D721Med (cell line): ENCODE results near the gene HDAC10.

Experiments
- DNase-seq: peaks from one replicate; pipeline ENCODE4 v3.0.0; 2011; ENCODE audit warnings: low spot score; ENCODE audit not compliant: insufficient read length
- FAIRE-seq: peaks from 2 replicates; lab custom pipeline; 2011; peaks lifted over from hg19 to GRCh38; lab: Jason Lieb, UNC
- TF ChIP-seq, protein P1 (sequence below): IDR thresholded peaks from 2 replicates; pipeline ENCODE4 v1.5.1; 2012; ENCODE audit warnings: mild to moderate bottlenecking, control low read depth; ENCODE audit not compliant: insufficient read depth; ENCODE audit errors: missing control alignments

Gene HDAC10

DNA sequence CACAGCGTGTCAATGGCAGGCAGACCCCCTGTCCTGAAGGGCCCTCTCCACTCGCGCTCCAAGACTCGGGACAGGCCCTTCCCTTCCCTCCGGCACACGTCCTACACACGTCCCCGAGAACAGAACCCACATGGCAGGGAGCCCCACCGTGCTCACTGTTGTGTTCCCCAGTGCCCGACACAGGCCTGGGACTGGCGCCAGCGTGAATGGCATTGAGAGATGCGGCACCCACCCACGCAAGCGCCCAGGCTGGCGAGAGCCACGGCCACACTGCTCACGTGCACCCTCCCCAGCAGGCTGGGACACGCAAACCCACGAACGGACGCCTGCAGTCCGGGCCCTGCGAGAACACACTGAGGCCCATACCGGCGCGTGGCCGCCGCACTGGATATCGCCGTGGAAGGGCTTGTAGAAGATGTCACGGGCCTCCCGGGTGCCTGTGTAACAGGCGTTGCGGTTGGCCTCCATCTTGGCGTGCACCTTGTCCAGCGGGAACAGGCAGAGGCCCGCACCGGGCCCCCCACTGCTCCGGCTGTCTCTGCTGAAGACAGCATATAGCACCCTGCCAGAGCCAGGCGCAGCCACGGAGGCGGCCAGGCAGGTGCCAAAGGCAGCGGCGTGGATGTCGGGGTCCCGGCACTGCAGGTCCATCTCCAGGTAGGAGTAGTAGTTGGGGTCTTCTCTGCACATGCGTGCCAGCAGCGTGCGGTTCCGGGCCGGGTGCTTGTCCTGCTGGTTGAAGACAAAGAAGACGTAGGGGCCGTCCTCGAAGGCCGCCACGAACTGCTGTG, 38.3 kb upstream of the HDAC10 start:
- TF ChIP-seq, protein P1, sequence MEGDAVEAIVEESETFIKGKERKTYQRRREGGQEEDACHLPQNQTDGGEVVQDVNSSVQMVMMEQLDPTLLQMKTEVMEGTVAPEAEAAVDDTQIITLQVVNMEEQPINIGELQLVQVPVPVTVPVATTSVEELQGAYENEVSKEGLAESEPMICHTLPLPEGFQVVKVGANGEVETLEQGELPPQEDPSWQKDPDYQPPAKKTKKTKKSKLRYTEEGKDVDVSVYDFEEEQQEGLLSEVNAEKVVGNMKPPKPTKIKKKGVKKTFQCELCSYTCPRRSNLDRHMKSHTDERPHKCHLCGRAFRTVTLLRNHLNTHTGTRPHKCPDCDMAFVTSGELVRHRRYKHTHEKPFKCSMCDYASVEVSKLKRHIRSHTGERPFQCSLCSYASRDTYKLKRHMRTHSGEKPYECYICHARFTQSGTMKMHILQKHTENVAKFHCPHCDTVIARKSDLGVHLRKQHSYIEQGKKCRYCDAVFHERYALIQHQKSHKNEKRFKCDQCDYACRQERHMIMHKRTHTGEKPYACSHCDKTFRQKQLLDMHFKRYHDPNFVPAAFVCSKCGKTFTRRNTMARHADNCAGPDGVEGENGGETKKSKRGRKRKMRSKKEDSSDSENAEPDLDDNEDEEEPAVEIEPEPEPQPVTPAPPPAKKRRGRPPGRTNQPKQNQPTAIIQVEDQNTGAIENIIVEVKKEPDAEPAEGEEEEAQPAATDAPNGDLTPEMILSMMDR = no peak
- DNase-seq (no peak), FAIRE-seq (no peak)

DNA sequence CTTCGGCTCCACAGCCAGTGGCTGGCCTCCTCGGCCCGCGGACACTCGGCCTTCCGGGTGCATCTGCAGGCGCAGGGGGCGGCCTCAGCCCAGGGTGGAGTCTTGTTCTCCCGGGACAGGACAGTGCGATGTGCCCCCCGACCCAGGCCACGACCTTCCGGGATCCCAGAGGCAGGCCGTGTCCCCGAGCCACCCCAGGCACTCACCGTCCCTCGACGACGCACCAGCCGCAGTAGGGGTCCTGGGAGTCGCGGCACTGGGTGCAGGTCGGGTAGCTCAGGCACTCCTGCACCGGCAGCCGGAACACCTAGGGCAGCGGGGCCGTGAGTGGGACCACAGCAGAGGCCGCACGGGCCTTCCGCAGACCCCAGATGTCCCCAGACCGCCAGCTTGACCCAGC, 36.7 kb upstream of the HDAC10 start:
- DNase-seq (no peak), FAIRE-seq (no peak)
- TF ChIP-seq, protein P1 = no peak

DNA sequence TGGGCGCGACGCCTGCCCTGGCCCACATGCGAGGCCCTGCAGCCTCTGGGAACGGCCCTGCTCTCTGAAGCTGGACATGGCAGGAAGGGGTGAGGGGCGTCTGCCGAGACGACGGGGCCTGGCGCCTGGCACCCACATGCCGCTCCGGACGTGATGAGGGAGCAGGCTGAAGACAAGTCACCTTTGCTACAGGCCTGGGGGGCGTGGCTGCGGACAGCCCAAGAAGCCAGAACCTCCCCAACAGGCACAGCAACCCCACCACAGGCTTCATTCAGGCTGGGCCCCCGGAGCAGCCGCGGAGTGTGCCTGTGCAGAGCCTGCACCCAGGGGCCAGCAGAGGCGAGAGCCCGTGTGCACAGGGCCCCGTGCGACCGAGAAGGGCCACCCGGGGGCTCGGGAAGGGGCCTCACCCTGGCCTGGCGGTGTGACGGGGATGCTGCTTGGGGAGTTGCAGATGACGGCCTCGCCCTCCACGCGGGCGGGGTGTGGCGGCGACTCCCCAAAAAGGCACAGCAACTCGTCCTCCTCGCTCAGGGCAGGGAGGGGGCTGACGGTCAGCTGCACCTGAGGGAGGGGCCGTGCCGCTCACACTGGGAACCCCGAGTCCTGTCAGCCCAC, 35.7 kb upstream of the HDAC10 start:
- FAIRE-seq (no peak), DNase-seq (no peak)
- TF ChIP-seq, protein P1 = no peak

DNA sequence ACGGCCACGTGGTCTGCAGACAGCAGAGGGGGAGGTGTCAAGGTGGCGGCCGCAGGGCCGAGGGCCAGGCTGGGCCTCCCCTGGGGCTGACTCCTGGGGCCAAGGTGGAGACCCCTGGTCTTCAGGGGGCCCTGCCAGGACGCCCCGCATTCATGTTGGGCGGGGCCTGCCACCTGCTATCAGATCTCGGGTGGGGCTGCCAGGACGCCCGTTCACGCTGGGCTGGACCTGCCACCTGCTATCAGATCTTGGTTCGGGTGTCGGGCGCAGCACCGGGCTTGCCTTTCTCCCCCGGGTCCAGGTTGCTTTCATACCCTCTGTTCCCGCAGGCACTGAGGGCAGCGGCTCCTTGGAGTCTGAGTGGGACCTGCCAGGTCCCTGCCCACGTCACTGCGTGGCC, 35.2 kb upstream of the HDAC10 start:
- TF ChIP-seq, protein P1 = no peak
- DNase-seq (no peak), FAIRE-seq (no peak)

DNA sequence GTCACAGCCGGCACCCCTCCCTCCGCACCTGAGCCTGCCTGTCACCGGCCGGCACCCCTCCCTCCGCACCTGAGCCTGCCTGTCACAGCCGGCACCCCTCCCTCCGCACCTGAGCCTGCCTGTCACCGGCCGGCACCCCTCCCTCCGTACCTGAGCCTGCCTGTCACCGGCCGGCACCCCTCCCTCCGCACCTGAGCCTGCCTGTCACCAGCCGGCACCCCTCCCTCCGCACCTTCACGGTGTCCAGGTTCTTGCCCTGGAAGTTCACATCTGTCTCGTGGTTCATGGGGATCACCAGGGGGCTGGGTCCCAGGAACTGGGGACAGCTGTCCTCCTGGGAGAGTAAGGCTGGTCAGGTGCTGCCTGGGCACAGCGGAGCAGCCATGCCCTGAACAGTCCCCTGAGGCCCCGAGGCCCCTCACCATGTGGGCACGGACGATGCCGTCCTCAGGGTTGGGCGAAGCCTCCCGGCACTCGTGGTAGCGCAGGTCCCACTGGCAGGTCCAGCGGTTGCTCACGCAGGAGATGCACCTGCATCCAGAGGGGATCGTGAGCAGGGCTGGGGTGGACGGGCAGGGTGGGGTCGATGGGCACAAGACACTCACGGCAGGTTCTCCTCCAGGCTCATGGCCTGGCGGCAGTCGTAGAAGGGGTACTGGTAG, 34.6 kb upstream of the HDAC10 start:
- no peak for FAIRE-seq
- TF ChIP-seq, protein P1 = no peak
- no peak for DNase-seq

DNA sequence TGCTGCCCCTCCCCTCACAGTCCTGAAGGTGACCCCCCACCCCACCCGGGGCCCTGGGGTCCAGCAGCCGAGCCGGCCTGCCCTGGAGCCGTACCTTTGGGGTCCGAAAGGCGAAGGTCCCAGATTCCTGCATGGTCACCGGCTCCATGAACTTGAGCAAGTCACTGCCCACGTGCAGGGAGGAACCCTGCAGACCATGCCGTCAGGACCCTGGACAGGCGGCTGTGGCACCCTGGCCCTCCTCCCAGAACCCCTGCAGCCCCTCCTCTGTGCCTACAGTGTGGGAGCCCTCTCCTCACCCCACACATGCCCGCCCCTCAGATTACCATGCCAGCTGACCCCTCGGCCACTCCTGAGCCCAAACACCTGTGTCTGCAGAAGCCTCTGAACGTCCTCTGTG, 33.4 kb upstream of the HDAC10 start:
- FAIRE-seq = no peak

More for the DNA sequence above, 33.4 kb upstream of the HDAC10 start:
- TF ChIP-seq, protein P1 = no peak
- no peak for DNase-seq
